Neutrophil (primary cell): ENCODE results near the gene CEMIP2.

ENCODE experiments used
- H3K27ac ChIP-seq: fragments of 200-600 bp; sonication (generic); 2 replicates; pipeline ENCODE4 v1.5.1; 2016; ENCODE audit warnings: mild to moderate bottlenecking, moderate library complexity
- H3K27me3 ChIP-seq: fragments of 200-600 bp; sonication (generic); 2 replicates; pipeline ENCODE4 v1.6.0; 2016; ENCODE audit warnings: mild to moderate bottlenecking
- H3K36me3 ChIP-seq: fragments of 200-600 bp; sonication (generic); 2 replicates; pipeline ENCODE4 v1.5.1; 2017
- H3K4me1 ChIP-seq, 2 experiments: fragments of 200-600 bp in 1 of 2; sonication (generic) in 1 of 2; 1 replicate in 1 of 2; 2 replicates in 1 of 2; pipeline versions ENCODE4 v1.5.1 to v1.6.1; 2013 to 2016; ENCODE audit warnings: low read depth in 1 of 2, low read length in 1 of 2, mild to moderate bottlenecking in 1 of 2, moderate library complexity in 1 of 2; ENCODE audit not compliant: control insufficient read depth in 1 of 2, insufficient read depth in 1 of 2
- H3K4me3 ChIP-seq, 2 experiments: fragments of 200-600 bp in 1 of 2; sonication (generic) in 1 of 2; 1 replicate in 1 of 2; 2 replicates in 1 of 2; pipeline ENCODE4 v1.5.1; 2013 to 2016; ENCODE audit warnings: low read depth in 1 of 2, low read length in 1 of 2, mild to moderate bottlenecking in 1 of 2, moderate library complexity in 1 of 2
- H3K9me3 ChIP-seq: fragments of 200-600 bp; sonication (generic); 2 replicates; pipeline ENCODE4 v1.5.1; 2016
- CTCF ChIP-seq: fragments of 200-600 bp; sonication (generic); IDR thresholded peaks from 2 replicates; pipeline ENCODE4 v1.5.1; 2016; ENCODE audit warnings: antibody characterized with exemption

The CEMIP2 gene

GRCh38 chr9:71646131-71646530, 122.2 kb downstream of the CEMIP2 start:
- Histone ChIP-seq H3K36me3 (no peaks in the 10 kb centered on the region), H3K4me3 (no peak overlapping the region), H3K27me3 (no peaks in the 10 kb centered on the region), H3K4me1 (peaks cover 11% of the 10 kb centered on the region in 2 experiments), H3K9me3 (no peaks in the 10 kb centered on the region), H3K27ac (no peak overlapping the region)
- no peak for TF ChIP-seq CTCF

GRCh38 chr9:71644819-71645362, 123.4 kb downstream of the CEMIP2 start:
- H3K27ac ChIP-seq, result no peak overlapping the region
- no peaks in the 10 kb centered on the region for H3K27me3 ChIP-seq
- no peak for TF ChIP-seq CTCF
- H3K9me3 ChIP-seq, result no peaks in the 10 kb centered on the region
- peaks cover 11% of the 10 kb centered on the region in 2 experiments for H3K4me1 ChIP-seq
- H3K36me3 ChIP-seq, result no peaks in the 10 kb centered on the region
- H3K4me3 ChIP-seq, result no peak overlapping the region

- Histone ChIP-seq H3K4me1 (peaks cover 11 to 15% of the 10 kb centered on the region in 2 experiments), H3K4me3 (no peak overlapping the region), H3K36me3 (no peaks in the 10 kb centered on the region), H3K27me3 (no peaks in the 10 kb centered on the region), H3K27ac (no peak overlapping the region), H3K9me3 (no peaks in the 10 kb centered on the region)
- no peak for TF ChIP-seq CTCF
Observed at GRCh38 chr9:71643330-71643729, 125.0 kb downstream of the CEMIP2 start.

GRCh38 chr9:71642056-71642455, 126.3 kb downstream of the CEMIP2 start:
- no peak for TF ChIP-seq CTCF
- no peaks in the 10 kb centered on the region for H3K9me3 ChIP-seq
- peaks cover 3 to 10% of the 10 kb centered on the region in 2 experiments for H3K4me1 ChIP-seq
- H3K36me3 ChIP-seq, result no peaks in the 10 kb centered on the region
- no peak overlapping the region for H3K27ac ChIP-seq
- no peak overlapping the region for H3K4me3 ChIP-seq
- H3K27me3 ChIP-seq, result no peaks in the 10 kb centered on the region

GRCh38 chr9:71638627-71639026, 129.7 kb downstream of the CEMIP2 start:
- Histone ChIP-seq H3K4me3 (no peak overlapping the region), H3K36me3 (no peaks in the 10 kb centered on the region), H3K27ac (no peak overlapping the region)

More at GRCh38 chr9:71638627-71639026, 129.7 kb downstream of the CEMIP2 start:
- H3K27me3 ChIP-seq, result no peaks in the 10 kb centered on the region
- TF ChIP-seq CTCF, result no peak
- no peaks in the 10 kb centered on the region for H3K9me3 ChIP-seq
- H3K4me1 ChIP-seq, result peaks cover 0 to 7% of the 10 kb centered on the region in 2 experiments
